Subcutaneous preadipocyte (primary cell): Measurements from ENCODE around the gene CD9. TPM values are rescaled to one million over a fixed set of nuclear protein-coding genes. Genes with fewer than 3 reads are reported as not detected.

ENCODE experiments used
- small RNA-seq: library from RNA; depleted of rRNA; stranded (forward); fragments of <200 nt; gene quantifications from one replicate; pipeline ENCODE3, GENCODE V24; 2012
- total RNA-seq: library from RNA; depleted of rRNA; stranded (reverse); fragments of >200 nt; gene quantifications from 2 replicates; pipeline ENCODE4 v1.2.3, GENCODE V29; 2012

The CD9 gene
- 117 and 128 TPM in 2 replicates for total RNA-seq

GRCh38 chr12:6200256-6201212, at the start of gene CD9:
TSS of gene CD9 (plus strand) at chr12:6200400. CDS start at chr12:6200500, 100 bp downstream.

Small RNAs within 50 kb of the gene (small RNA-seq; reads per million reads assigned to genes)
- gene ATP5MFP5: not detected
- gene RF00019: not detected

Other genes starting within 250 kb of the CD9 start
- gene VWF, start 75.7 kb upstream of the CD9 start, total RNA-seq: 1.2 and 1.5 TPM in 2 replicates
- under 0.01 and 0.20 TPM in 2 replicates for gene PLEKHG6, start 110.3 kb downstream of the CD9 start, total RNA-seq
- 236 and 316 TPM in 2 replicates for gene TNFRSF1A, start 141.7 kb downstream of the CD9 start, total RNA-seq
- gene SCNN1A, start 175.2 kb downstream of the CD9 start, total RNA-seq: under 0.01 TPM in 2 replicates
- gene LTBR, start 183.8 kb downstream of the CD9 start, total RNA-seq: 95.6 and 108 TPM in 2 replicates
- gene CD27, start 244.6 kb downstream of the CD9 start, total RNA-seq: not detected in 2 replicates